ENCODE data around the gene RASGRP2. TPM values are rescaled to one million over a fixed set of nuclear protein-coding genes. Genes with fewer than 3 reads are reported as not detected.

The RASGRP2 gene
- total RNA-seq, 2 donors from 2014 or later = 11.0 to 21.6 TPM

DNA sequence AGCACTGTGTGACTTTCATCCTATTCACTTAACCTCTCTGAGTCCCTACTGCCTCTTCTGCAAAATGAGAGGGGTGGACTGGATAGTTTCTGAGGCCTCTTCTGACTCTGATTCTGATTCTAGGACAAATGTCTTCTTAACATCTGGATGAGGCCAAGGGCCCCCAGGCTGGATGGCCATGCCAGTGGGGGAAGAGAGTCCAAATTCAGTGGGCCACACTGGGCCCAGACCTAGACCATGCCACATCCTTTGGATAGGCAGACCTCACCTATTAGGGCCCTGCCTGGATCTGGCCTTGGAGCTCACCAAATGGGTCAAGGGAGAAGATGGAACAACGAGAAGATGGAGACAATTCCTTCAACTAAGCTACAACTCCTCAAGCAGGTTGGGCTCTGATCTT is 45.5 kb downstream of the RASGRP2 start:
- Mint-ChIP-seq H3K4me3 (no peak overlapping the region), H3K36me3 (ENCODE audit: low read depth) (no peaks in the 10 kb centered on the region), H3K27ac (no peak overlapping the region), H3K9me3 (no peaks in the 10 kb centered on the region), H3K4me1 (no peaks in the 10 kb centered on the region), H3K27me3 (peaks cover 11% of the 10 kb centered on the region)
- no peak for ATAC-seq (replicated peaks)

DNA sequence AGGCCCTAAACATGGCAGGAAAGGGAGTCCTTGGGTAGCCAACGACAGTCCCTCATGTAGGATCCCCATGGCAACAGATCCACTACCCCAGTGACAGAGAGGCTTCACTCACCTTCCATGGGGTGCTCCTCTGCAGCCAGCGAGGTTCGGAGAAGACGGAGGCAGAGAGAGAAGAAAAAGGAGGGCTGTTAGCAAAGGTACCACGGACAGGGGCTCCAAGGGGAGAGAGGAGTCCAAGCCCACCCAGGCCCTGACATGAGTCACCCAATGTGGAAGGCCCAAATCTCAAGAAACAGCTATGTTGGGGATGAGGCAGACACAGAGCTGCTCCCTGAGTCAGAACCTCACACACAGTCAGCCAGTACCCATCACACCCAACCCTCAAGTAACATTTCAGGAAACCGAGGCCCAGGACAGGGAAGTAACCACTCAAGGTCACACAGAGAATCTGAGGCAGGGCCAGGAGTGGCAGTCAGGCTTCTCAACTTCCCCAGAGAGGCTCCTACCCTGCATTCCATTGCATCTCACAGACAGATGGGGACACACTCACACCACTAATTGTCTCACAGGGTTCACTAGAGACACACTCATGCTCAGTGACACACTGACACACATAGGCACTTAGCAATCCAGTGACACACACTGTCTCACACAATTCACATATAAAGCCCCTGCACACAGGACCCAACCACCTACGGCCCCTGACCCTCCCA is 46.1 kb downstream of the RASGRP2 start:
- Mint-ChIP-seq H3K27me3 (peaks cover 18% of the 10 kb centered on the region), H3K9me3 (no peaks in the 10 kb centered on the region), H3K4me3 (no peak overlapping the region), H3K27ac (no peak overlapping the region), H3K4me1 (peaks cover 2% of the 10 kb centered on the region), H3K36me3 (ENCODE audit: low read depth) (no peaks in the 10 kb centered on the region)
- ATAC-seq (replicated peaks) = no peak

DNA sequence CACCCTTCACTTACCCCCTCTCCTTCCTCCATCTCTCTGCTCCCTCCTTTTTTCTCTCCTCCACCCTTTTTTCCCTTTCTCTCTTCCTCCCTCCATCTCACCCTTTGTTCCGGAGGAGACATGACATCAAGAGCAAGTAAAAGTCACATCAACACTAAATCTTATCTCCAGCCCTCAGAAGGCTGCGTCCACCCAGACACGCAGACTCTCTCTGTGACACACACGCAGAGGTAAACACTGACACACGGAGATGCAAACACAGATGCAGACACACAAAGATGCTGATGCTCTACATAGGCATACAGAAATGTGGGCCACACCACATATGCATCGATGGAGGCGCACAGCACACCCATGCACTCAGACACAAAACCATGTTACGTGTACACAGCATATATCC is 47.9 kb downstream of the RASGRP2 start:
- Mint-ChIP-seq H3K4me1 (peaks cover 8% of the 10 kb centered on the region), H3K27me3 (peaks cover 28% of the 10 kb centered on the region)
- ATAC-seq (replicated peaks) = no peak

DNA sequence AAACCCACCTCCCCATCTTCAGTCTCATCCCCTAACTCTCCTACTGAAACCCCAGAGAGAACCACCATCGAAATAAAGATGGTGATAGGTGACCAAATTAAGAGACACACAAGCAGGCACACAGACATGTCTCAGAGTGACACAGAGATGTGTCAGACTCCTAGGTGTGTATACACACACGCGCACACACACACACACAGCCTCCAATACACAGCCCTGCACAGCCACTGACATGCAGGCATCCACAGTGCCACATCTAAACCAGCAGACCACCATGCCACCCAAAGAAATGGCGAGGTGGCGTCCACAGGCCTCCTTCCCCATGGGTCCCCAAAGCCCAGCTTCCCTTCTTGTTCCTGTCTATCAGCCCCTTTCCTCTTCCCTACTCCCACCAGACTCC is 48.4 kb downstream of the RASGRP2 start:
- H3K27me3 Mint-ChIP-seq = peaks cover 28% of the 10 kb centered on the region
- no peaks in the 10 kb centered on the region for H3K36me3 Mint-ChIP-seq (ENCODE audit: low read depth)
- no peaks in the 10 kb centered on the region for H3K9me3 Mint-ChIP-seq
- no peak overlapping the region for H3K4me3 Mint-ChIP-seq
- no peak for ATAC-seq (replicated peaks)
- no peak overlapping the region for H3K27ac Mint-ChIP-seq
- peaks cover 8% of the 10 kb centered on the region for H3K4me1 Mint-ChIP-seq

More for the DNA sequence above, 47.9 kb downstream of the RASGRP2 start:
- H3K27ac Mint-ChIP-seq = no peak overlapping the region
- no peaks in the 10 kb centered on the region for H3K9me3 Mint-ChIP-seq
- no peaks in the 10 kb centered on the region for H3K36me3 Mint-ChIP-seq (ENCODE audit: low read depth)
- H3K4me3 Mint-ChIP-seq = no peak overlapping the region

DNA sequence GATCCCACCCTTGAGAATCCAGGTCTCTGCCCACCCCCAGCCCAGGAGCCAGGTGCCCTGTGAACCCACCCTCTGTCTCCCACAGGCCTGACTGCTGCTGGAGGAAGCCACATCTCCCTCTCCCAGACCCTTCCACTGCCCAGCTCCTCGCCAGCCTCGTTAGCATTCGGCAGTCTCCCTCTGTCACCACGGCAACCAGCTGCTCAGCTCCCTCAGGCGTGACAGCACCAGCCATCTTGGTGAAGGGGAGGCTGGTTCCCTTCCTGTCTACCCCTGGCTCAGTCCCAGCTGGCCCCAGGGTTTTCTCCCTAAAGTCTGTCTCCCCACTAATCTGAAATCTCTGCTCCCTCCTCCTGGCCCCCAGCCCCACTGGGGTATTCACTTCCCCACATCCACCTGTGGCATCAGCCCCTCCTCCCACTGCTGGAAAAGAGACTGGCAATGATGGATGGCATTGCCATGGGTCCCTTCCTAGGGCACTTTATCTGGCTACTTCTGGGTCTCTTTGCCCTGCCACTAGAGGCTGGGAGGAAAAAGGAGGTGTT is 49.0 kb downstream of the RASGRP2 start:
- H3K36me3 Mint-ChIP-seq (ENCODE audit: low read depth) = no peaks in the 10 kb centered on the region
- H3K9me3 Mint-ChIP-seq = no peaks in the 10 kb centered on the region
- H3K27ac Mint-ChIP-seq = no peak overlapping the region
- peaks cover 8% of the 10 kb centered on the region for H3K4me1 Mint-ChIP-seq
- H3K4me3 Mint-ChIP-seq = no peak overlapping the region
- no peak for ATAC-seq (replicated peaks)
- H3K27me3 Mint-ChIP-seq = peaks cover 28% of the 10 kb centered on the region

DNA sequence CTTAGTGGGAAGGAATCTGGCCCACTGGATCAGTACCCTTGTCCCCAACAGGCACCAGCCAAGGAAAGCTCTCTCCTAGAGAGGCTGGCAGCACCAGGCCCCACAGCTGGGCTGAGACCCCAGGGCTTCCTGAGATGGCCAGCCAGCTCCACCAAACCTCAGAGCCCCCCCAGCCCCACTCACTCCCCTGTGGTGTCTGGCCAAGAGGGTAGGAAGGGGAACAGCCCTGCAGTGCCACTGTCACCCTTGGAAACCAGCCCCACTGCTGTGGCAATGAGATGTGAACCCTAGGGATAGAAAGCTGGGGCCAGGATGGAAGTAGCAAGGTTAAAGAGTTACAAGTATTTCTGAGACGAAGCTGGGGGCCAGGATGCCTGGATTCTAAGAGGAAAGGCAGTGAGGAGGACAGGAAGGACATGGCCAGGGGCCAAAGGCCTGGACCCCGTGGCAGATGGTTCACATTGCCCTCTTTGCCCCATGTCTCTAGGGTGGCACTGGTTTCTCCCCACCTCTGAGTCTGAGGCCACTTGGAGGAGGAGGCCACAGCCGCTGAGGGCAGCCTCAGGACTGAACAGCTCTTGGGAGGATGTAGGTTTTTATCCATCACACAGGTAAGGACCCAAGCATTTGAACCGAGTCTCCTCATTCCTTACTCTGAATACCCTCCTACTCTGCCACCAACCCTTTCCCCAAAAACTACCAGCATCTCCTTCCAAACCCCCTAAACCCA is 49.8 kb downstream of the RASGRP2 start:
- peaks cover 28% of the 10 kb centered on the region for H3K27me3 Mint-ChIP-seq
- H3K36me3 Mint-ChIP-seq (ENCODE audit: low read depth) = no peaks in the 10 kb centered on the region
- no peak overlapping the region for H3K27ac Mint-ChIP-seq
- no peak overlapping the region for H3K4me3 Mint-ChIP-seq
- peaks cover 8% of the 10 kb centered on the region for H3K4me1 Mint-ChIP-seq
- no peak for ATAC-seq (replicated peaks)
- no peaks in the 10 kb centered on the region for H3K9me3 Mint-ChIP-seq

DNA sequence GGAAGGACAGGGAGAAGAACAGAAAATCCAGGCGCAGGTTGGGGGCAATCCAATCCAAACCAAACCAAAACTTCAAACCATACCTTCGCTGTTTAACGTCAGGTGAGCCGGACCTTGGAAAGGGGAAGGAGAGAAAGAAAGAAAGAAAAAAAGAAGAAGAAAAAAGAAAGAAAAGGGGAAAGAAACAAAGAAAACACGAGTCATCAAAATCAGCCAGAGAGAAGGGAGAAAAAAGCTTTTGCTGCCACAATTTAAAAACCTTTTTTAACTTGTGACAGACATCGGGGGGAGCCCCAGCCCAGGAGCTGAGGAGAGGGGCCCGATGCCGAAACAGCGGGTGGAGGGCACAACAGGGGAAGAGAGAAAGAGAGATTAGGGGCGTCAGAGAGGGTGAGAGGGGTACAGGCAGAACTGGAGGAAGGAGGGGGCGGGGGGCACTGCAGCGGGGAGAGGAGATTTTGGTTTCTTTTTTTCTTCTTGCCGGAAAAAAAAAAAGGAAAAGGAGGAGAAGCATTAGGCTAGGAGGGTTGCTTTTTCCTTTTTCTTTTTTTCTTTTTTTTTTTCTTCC is 51.1 kb downstream of the RASGRP2 start:
- no peak overlapping the region for H3K4me3 Mint-ChIP-seq
- H3K27ac Mint-ChIP-seq = peak overlapping the region; percentile 28
- no peak for ATAC-seq (replicated peaks)
- peaks cover 14% of the 10 kb centered on the region for H3K4me1 Mint-ChIP-seq
- no peaks in the 10 kb centered on the region for H3K9me3 Mint-ChIP-seq
- H3K27me3 Mint-ChIP-seq = peaks cover 28% of the 10 kb centered on the region
- H3K36me3 Mint-ChIP-seq (ENCODE audit: low read depth) = no peaks in the 10 kb centered on the region

DNA sequence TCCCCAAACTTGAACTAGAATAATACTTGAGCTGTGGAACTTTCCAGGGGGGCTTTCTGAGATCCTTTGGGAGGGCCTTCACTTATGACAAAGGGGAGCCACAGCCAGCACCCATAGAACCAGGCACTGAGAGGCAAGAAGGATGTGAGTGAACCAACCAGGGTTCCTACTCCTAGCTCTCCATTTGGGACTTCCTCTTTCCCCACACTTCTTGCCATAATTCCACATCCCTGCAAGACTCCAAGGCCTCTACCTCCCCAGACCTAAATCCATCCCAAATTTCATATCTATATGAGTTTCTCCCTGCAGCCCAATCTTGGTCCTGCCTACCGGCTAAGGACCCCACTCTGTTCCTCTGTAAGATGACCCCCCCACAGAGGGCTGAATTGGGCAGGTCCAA is 52.4 kb downstream of the RASGRP2 start:
- Mint-ChIP-seq H3K27ac (no peak overlapping the region), H3K4me3 (no peak overlapping the region), H3K9me3 (no peaks in the 10 kb centered on the region), H3K4me1 (peaks cover 15% of the 10 kb centered on the region), H3K27me3 (peaks cover 28% of the 10 kb centered on the region), H3K36me3 (ENCODE audit: low read depth) (no peaks in the 10 kb centered on the region)
- ATAC-seq (replicated peaks) = no peak

DNA sequence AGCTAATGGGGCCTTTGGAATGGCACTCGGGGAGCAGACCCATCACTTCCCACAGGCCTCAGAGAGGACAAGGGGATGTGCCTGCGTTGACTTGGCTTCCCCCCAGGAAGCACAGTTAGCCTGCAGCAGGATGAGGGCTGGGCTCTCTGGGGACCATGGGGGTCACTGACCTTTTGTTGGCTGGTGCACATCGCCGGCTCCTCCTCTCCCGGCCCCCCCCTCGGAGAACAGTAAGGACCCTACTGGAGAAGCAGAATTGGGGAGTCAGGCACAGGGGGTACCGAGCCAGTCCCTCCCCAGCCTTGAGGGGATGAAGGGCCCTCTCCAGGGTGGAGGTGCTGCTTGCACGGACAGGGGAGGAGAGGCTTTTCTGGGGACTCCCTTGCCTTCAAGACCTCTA is 53.7 kb downstream of the RASGRP2 start:
- H3K9me3 Mint-ChIP-seq = no peaks in the 10 kb centered on the region
- H3K4me3 Mint-ChIP-seq = no peak overlapping the region
- ATAC-seq (replicated peaks) = no peak
- H3K27me3 Mint-ChIP-seq = peaks cover 28% of the 10 kb centered on the region
- H3K4me1 Mint-ChIP-seq = peaks cover 15% of the 10 kb centered on the region
- H3K27ac Mint-ChIP-seq = no peak overlapping the region
- H3K36me3 Mint-ChIP-seq (ENCODE audit: low read depth) = no peaks in the 10 kb centered on the region

DNA sequence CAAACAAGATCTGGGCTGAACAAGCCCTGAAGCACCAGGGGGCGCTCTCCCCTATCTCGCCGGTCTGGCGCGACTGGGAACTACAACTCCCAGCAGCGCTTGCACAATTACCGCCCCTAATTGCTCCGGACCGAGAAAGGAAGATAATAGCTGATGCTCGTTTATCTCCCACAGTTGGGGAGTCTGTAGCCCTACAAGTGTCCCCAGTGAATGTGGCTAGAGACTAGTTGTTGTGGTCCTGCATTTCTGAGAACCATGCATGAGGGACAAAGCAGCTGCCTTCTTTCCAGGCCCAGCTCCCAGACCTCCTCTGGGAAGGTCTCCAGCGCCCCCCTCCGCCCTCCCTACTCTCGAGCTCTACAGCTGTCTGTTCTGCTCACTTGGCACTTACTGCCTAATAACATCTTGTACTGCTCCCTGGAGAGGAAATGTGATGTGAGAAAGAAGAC is 55.4 kb downstream of the RASGRP2 start:
- Mint-ChIP-seq H3K9me3 (no peaks in the 10 kb centered on the region), H3K36me3 (ENCODE audit: low read depth) (no peaks in the 10 kb centered on the region), H3K4me3 (peak overlapping the region; percentile 39), H3K27me3 (peaks cover 18% of the 10 kb centered on the region), H3K4me1 (peaks cover 15% of the 10 kb centered on the region), H3K27ac (no peak overlapping the region)
- ATAC-seq (replicated peaks) = peak; percentile 95

DNA sequence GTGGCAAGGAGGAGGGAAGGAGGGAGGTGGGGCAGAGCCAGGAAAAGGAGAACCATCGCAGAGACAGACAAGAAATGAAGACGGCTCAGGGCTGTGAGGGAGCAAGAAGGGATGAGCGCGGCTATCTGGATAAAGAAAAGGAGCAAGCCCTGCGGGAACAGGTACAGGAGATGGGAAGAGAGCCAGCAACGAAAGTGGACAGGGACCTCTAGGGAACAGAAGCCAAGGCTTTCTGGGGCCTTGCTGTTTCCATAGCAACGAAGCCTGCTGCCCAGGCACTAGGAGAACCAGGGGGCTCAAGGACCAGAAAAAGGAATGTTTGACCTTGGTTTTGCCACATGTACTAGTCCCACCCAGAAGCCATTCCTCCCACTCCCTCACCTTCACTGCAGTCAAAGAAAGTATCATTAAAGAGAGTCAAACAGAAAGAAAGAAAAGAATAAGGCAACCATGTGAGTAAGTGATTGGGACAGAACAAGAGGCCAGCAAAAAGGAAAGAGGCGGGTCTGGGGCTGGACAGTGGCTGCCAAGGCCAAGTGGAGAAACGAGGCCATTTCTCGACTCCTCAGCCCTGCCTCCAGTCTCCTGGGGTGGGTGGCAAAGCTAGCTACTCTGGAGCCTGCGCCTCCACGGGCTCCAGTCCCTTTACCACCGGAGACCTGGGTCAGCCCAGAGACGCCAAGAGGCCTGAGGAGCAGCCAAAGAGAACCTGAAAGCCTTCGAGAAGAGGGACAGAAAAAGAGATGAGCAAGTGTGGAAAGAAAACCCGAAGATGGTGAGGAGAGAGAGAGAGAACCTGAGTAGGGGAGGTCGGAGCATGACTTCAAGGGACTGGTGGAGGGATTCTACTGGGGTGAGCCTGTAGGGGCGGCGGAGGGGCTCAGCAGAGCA is 56.1 kb downstream of the RASGRP2 start:
- Mint-ChIP-seq H3K27me3 (peaks cover 11% of the 10 kb centered on the region), H3K36me3 (ENCODE audit: low read depth) (no peaks in the 10 kb centered on the region), H3K9me3 (no peaks in the 10 kb centered on the region), H3K4me1 (peaks cover 14% of the 10 kb centered on the region), H3K27ac (no peak overlapping the region), H3K4me3 (peak overlapping the region; percentile 39)
- ATAC-seq (replicated peaks) = peak; percentile 3

DNA sequence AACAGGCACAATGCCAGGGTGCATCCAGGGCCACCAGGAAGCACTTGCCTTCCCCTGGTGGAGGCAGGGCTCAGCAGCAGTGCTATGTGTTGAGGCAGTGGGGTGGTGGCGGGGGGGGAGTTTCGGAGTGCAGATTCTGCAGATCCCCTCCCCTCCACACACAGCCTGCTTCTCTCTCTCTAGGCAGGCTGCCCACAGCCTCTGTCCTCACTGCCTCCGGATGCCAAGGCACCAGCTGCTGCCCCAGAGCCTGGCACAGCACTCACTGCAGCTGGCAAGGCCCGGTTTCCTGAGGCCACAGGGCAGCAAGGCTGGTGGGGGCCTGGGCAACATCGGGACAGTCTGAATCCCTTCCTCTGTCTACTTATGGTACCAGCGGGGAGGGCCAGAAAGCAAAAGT is 56.7 kb downstream of the RASGRP2 start:
- H3K9me3 Mint-ChIP-seq = no peaks in the 10 kb centered on the region
- no peak overlapping the region for H3K27ac Mint-ChIP-seq
- H3K36me3 Mint-ChIP-seq (ENCODE audit: low read depth) = no peaks in the 10 kb centered on the region
- H3K27me3 Mint-ChIP-seq = peaks cover 4% of the 10 kb centered on the region
- no peak for ATAC-seq (replicated peaks)
- H3K4me1 Mint-ChIP-seq = peaks cover 7% of the 10 kb centered on the region
- H3K4me3 Mint-ChIP-seq = no peak overlapping the region

DNA sequence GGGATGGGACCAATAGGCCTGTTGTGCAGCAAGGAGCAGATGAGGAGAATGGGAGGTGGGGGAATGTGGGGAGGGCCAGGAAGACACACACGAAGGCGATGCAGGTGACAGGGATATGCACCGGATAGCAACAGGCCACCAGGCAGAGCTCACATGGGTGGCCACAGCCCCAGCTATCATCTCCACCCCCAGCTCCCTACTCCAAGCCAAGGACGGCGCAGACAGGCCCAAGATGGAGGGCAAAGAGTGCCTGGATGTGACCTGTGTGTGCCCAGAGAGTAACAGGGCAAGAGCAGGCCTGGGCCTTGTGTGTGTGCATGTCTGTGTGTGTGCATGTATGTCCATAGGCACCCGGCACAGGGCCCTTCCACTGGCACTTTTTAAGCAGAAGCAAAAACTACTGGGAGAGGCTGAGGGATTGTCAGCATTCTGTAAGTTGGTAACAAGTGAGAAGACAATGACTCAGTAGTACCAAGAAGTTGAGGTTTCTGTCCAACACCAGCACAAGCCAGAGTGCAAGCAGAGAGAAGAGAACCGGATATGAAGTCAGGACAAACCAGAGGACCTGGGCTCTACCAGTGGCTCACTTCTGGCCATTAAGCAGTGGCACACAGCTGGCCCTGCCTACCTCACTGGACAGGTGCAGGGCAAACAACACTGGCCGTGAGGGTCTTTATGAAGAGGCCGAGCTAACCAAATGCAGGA is 57.3 kb downstream of the RASGRP2 start:
- no peak overlapping the region for H3K27ac Mint-ChIP-seq
- no peaks in the 10 kb centered on the region for H3K27me3 Mint-ChIP-seq
- H3K4me3 Mint-ChIP-seq = no peak overlapping the region
- H3K36me3 Mint-ChIP-seq (ENCODE audit: low read depth) = no peaks in the 10 kb centered on the region
- peak; percentile 70 for ATAC-seq (replicated peaks)
- H3K4me1 Mint-ChIP-seq = peaks cover 7% of the 10 kb centered on the region
- no peaks in the 10 kb centered on the region for H3K9me3 Mint-ChIP-seq

Data from activated T-helper 17 cell treated with anti-CD3 and anti-CD28 coated beads, Interleukin-2, amount 50 U/mL, for 72 hours (primary cell).